ENCODE measurements around the gene CASP14. TPM values are rescaled to one million over a fixed set of nuclear protein-coding genes. Genes with fewer than 3 reads are reported as not detected.

CASP14 gene
- total and polyA plus RNA-seq, 2 of the 13 experiments (the other 11 are each of a cell fraction or from before 2014, with no cell fraction given), result not detected

DNA sequence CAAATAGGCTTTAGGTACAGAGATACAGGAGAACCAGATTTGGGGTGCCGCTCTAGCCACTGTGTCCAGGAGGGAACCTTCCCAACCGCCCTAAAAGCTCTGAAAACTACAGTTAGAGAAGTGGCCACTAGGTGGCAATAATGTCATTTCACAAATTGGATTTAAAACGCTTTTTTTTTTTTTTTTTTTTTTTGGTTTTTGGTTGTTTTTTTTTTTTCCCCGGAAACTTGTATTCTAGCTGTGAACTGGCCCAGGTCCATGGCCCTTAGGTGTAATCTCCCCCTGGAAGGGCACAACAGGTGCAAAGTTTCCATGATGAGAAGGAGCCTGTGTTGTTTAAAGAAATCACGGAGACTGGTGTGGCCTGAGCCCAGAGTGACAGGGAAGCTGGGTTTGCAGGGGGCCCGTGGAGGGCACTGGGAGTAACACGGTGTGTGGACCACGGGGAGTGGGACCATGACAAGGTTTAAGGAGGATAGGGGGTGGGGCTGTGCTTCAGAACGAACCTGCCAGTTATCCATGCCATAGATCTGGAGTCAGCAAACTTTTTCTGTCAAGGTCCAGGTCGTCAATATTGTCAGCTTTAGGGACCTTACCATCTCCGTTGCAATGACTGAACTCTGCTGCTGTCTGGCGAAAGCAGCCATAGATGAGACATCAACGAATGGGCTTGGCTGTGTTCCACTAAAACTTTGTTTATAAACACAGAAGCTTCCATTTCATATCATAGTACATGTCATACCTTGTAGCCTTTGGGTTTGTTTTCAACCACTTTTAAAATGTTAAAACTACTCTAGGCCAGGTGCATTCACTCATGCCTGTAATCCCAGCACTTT is 42.9 kb downstream of the CASP14 start (continued):
- TF ChIP-seq ZFX (CRISPR knock-in tag; IDR thresholded peaks at IDR 0.05; ENCODE audit: low read depth), result no peak
- no peak for TF ChIP-seq CBFB (CRISPR knock-in tag; IDR thresholded peaks at IDR 0.05)
- TF ChIP-seq HINFP (CRISPR knock-in tag; IDR thresholded peaks at IDR 0.05; ENCODE audit: low read depth), result no peak
- TF ChIP-seq ZNF737 (CRISPR knock-in tag; IDR thresholded peaks at IDR 0.05; ENCODE audit: borderline replicate concordance), result no peak
- no peak for TF ChIP-seq AGO1 (IDR thresholded peaks at IDR 0.05; ENCODE audit: low read depth, low read length, poor library complexity, severe bottlenecking)
- no peak for TF ChIP-seq SMARCC2 (IDR thresholded peaks at IDR 0.05)
- no peak for TF ChIP-seq ASH2L (IDR thresholded peaks at IDR 0.05; ENCODE audit: insufficient read length, low read depth, low read length)

GRCh38 chr19:15093001-15093400 is 43.7 kb downstream of the CASP14 start:
- Histone ChIP-seq H3K9ac (ENCODE audit: insufficient read depth, low read depth, low read length) (no peak overlapping the region), H2AFZ (ENCODE audit: low read length) (no peak overlapping the region), H3K4me3 (replicated peaks in 1 of 3; ENCODE audit: insufficient read depth in 1 of 3, low read depth in 2 of 3, low read length in 3 of 3) (no peak overlapping the region), H3K4me2 (ENCODE audit: low read depth, low read length) (no peak overlapping the region), H4K20me1 (ENCODE audit: insufficient read depth, low read length) (no peaks in the 10 kb centered on the region), H3K27ac (ENCODE audit: extremely low read length, insufficient read depth, low read length) (no peak overlapping the region), H3K27me3 (ENCODE audit: control insufficient read depth in 1 of 2, insufficient read depth in 2 of 2, low read length in 2 of 2) (peaks cover 0 to under 1% of the 10 kb centered on the region in 2 experiments; a peak in 1 of 5 replicates), H3K9me3 (ENCODE audit: low read length) (no peaks in the 10 kb centered on the region), H3K79me2 (ENCODE audit: insufficient read depth, low read length) (no peaks in the 10 kb centered on the region), H3K36me3 (replicated peaks in 1 of 2; ENCODE audit: control insufficient read depth in 1 of 2, insufficient read depth in 2 of 2, low read length in 2 of 2) (no peaks in the 10 kb centered on the region), H3K4me1 (ENCODE audit: insufficient read depth, low read length) (peaks cover 26% of the 10 kb centered on the region)
- CTCF ChIA-PET (ENCODE audit: low intra/inter-chr PET ratio, low total read pairs), result interaction anchor here (4.0 kb wide), 1 partner anchor 57 kb away, joined by 30 read pairs; no protein-coding TSS in a partner anchor
- 44% methylated on average over 2 of the region's 2 CpGs for WGBS (ENCODE audit: low lambda C conversion rate)
- no peak for DNase-seq (ENCODE audit: low spot score)
- FAIRE-seq, result no peak
- in situ Hi-C loops (cut with HindIII; ENCODE audit: extremely low pct_ligation_motif_present, low pct_unique_long_range_greater_than_20kb), result loop anchor here (25.0 kb wide), 1 partner anchor 469 kb away; no protein-coding TSS in a partner anchor
- ATAC-seq, result no peak
- BruUV-seq (replicated peaks), result no TSS peak
- intact Hi-C loops (cut with micrococcal nuclease; ENCODE audit: unreplicated experiment), result no loop called here
- POLR2A ChIA-PET, result no interaction called here
- no peak for TF ChIP-seq RBM39 (IDR thresholded peaks at IDR 0.05; ENCODE audit: low read depth, low read length, poor library complexity, severe bottlenecking)
- TF ChIP-seq ZNF143 (CRISPR knock-in tag; IDR thresholded peaks at IDR 0.05), result no peak
- no peak for TF ChIP-seq ZNF354B (CRISPR knock-in tag; IDR thresholded peaks at IDR 0.05)
- TF ChIP-seq KLF12 (CRISPR knock-in tag; IDR thresholded peaks at IDR 0.05; ENCODE audit: borderline replicate concordance), result no peak
- no peak for TF ChIP-seq RORA (CRISPR knock-in tag; IDR thresholded peaks at IDR 0.05)
- no peak for TF ChIP-seq POLR2AphosphoS2 (IDR thresholded peaks at IDR 0.05; ENCODE audit: low read depth, low read length)
- TF ChIP-seq ZNF496 (CRISPR knock-in tag; IDR thresholded peaks at IDR 0.05; ENCODE audit: insufficient replicate concordance), result no peak
- no peak for TF ChIP-seq FOXP1 (IDR thresholded peaks at IDR 0.05)
- TF ChIP-seq FOXP1 (CRISPR knock-in tag; IDR thresholded peaks at IDR 0.05), result no peak
- TF ChIP-seq YY1 (IDR thresholded peaks at IDR 0.05; ENCODE audit: insufficient read depth, insufficient replicate concordance, low read depth, low read length), result no peak
- TF ChIP-seq KAT7 (CRISPR knock-in tag; IDR thresholded peaks at IDR 0.05; ENCODE audit: borderline replicate concordance), result no peak
- TF ChIP-seq, protein P1, sequence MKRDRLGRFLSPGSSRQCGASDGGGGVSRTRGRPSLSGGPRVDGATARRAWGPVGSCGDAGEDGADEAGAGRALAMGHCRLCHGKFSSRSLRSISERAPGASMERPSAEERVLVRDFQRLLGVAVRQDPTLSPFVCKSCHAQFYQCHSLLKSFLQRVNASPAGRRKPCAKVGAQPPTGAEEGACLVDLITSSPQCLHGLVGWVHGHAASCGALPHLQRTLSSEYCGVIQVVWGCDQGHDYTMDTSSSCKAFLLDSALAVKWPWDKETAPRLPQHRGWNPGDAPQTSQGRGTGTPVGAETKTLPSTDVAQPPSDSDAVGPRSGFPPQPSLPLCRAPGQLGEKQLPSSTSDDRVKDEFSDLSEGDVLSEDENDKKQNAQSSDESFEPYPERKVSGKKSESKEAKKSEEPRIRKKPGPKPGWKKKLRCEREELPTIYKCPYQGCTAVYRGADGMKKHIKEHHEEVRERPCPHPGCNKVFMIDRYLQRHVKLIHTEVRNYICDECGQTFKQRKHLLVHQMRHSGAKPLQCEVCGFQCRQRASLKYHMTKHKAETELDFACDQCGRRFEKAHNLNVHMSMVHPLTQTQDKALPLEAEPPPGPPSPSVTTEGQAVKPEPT (CRISPR knock-in tag; IDR thresholded peaks at IDR 0.05; ENCODE audit: low read depth), result no peak
- no peak for TF ChIP-seq NFRKB (IDR thresholded peaks at IDR 0.05)
